Mammary epithelial cell (primary cell): ENCODE measurements around the gene WIZ.

Experiments used
- CTCF ChIP-seq, 2 donors: IDR thresholded peaks in 1 of 2; conservative IDR thresholded peaks in 1 of 2; 2 replicates each; pipeline ENCODE4 v1.5.1; 2011 to 2012; ENCODE audit warnings: inconsistent platforms in 2 of 2, low read length in 2 of 2, mild to moderate bottlenecking in 2 of 2, control low read depth in 1 of 2, low read depth in 1 of 2; ENCODE audit not compliant: insufficient read depth in 1 of 2; ENCODE audit errors: extremely low read depth in 1 of 2
- EZH2 ChIP-seq: IDR thresholded peaks from 2 replicates; pipeline ENCODE4 v1.6.1; 2012; ENCODE audit warnings: low read length, inconsistent platforms, borderline replicate concordance

DNA sequence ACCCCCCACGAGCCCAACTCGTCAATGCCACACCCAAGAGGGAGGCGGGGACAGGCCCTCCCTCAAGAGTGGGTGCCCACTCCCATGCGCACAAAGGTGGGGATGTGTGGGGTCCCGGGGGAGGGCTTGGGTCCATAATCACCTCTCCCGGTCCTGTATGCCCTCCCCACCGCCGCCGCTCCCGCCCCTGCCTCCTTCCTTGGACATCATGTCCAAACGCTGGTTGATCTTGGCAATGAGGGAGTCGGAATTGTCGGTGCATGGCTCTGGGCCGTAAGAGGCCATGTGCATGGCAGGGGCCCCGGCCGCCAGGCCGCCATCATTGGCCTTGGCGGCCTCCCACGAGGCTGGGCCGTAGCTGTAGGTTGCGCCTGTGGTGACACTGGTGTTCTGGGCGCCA is 76.1 kb downstream of the WIZ start:
- TF ChIP-seq CTCF (conservative IDR thresholded peaks at IDR 0.05 in 1 of 2, IDR thresholded peaks at IDR 0.05 in 1 of 2; ENCODE audit: extremely low read depth in 1 of 2, insufficient read depth in 1 of 2, low read depth in 1 of 2, low read length in 2 of 2) (no peak), EZH2 (no peak)
